HCT116 (cell line): ENCODE data around the gene FGD4.
A peak's percentile ranks its signal among the peaks of the same experiment; 100 is the strongest.

Source experiments
- EGR1 ChIP-seq: IDR thresholded peaks from 2 replicates; pipeline ENCODE4 v1.6.1; 2012; ENCODE audit warnings: low read depth
- EZH2 ChIP-seq: fragments of 200-600 bp; sonication (generic); IDR thresholded peaks from 2 replicates; pipeline ENCODE4 v1.6.1; 2017; ENCODE audit warnings: antibody characterized with exemption, mixed run types
- EZH2phosphoT487 ChIP-seq: fragments of 200-600 bp; IDR thresholded peaks from 2 replicates; pipeline ENCODE4 v1.6.1; 2018; ENCODE audit warnings: antibody characterized with exemption, borderline replicate concordance
- POLR2A ChIP-seq: IDR thresholded peaks from 2 replicates; pipeline ENCODE4 v1.7.0; 2011; ENCODE audit warnings: borderline replicate concordance; ENCODE audit not compliant: insufficient read depth, insufficient read length; ENCODE audit errors: extremely low read depth
- POLR2AphosphoS5 ChIP-seq: IDR thresholded peaks from 2 replicates; pipeline ENCODE4 v1.6.1; 2011; ENCODE audit warnings: mild to moderate bottlenecking, low read depth, low read length, moderate library complexity
- RAD21 ChIP-seq: IDR thresholded peaks from 2 replicates; pipeline ENCODE4 v1.6.1; 2012; ENCODE audit warnings: low read depth, mild to moderate bottlenecking
- SIN3A ChIP-seq: IDR thresholded peaks from 2 replicates; pipeline ENCODE4 v1.6.1; 2012; ENCODE audit warnings: low read depth
- SP1 ChIP-seq: IDR thresholded peaks from 2 replicates; pipeline ENCODE4 v1.6.1; 2012; ENCODE audit warnings: low read depth
- SRF ChIP-seq: IDR thresholded peaks from 2 replicates; pipeline ENCODE4 v1.6.1; 2012; ENCODE audit warnings: low read depth
- YY1 ChIP-seq: IDR thresholded peaks from 2 replicates; pipeline ENCODE4 v1.6.1; 2011; ENCODE audit warnings: low read length, low read depth, moderate library complexity, mild to moderate bottlenecking; ENCODE audit not compliant: insufficient replicate concordance; ENCODE audit errors: extremely low read depth
- TF ChIP-seq, protein P1 (sequence below), 3 experiments: fragments of 200-600 bp in 1 of 3; sonication (generic) in 1 of 3; IDR thresholded peaks in 2 of 3; conservative IDR thresholded peaks in 1 of 3; 2 replicates each; pipeline ENCODE4 v1.5.1; 2012 to 2017; ENCODE audit warnings: low read depth in 2 of 3, low read length in 2 of 3, antibody characterized with exemption in 1 of 3, borderline replicate concordance in 1 of 3, control low read depth in 1 of 3, mild to moderate bottlenecking in 1 of 3, mixed read lengths in 1 of 3, mixed run types in 1 of 3, moderate library complexity in 1 of 3; ENCODE audit not compliant: insufficient read depth in 1 of 3

DNA sequence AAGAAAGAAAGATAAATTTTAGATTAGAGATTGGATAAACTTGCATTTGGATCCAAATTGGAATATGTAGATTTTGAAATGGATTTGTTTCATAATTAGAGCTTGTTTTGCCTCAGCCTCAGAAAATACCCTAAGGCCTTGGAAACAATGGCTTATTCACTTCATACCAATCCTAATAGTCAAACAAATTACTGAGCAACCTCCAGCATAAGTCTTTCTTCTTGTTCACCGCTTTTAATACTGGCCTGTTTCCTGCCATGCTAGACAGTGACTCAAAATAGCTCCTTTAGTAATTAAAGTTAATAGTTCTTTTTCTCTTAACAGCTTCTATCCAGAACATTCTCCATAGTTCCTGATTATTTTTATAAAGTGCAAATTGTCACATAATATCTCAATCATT lies 168.9 kb downstream of the FGD4 start:
- TF ChIP-seq POLR2A, result no peak
- TF ChIP-seq, protein P1, sequence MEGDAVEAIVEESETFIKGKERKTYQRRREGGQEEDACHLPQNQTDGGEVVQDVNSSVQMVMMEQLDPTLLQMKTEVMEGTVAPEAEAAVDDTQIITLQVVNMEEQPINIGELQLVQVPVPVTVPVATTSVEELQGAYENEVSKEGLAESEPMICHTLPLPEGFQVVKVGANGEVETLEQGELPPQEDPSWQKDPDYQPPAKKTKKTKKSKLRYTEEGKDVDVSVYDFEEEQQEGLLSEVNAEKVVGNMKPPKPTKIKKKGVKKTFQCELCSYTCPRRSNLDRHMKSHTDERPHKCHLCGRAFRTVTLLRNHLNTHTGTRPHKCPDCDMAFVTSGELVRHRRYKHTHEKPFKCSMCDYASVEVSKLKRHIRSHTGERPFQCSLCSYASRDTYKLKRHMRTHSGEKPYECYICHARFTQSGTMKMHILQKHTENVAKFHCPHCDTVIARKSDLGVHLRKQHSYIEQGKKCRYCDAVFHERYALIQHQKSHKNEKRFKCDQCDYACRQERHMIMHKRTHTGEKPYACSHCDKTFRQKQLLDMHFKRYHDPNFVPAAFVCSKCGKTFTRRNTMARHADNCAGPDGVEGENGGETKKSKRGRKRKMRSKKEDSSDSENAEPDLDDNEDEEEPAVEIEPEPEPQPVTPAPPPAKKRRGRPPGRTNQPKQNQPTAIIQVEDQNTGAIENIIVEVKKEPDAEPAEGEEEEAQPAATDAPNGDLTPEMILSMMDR (IDR thresholded peaks at IDR 0.05 in 2 of 3, conservative IDR thresholded peaks at IDR 0.05 in 1 of 3; ENCODE audit: borderline replicate concordance in 1 of 3, insufficient read depth in 1 of 3, low read depth in 2 of 3, low read length in 2 of 3), result no peak
- TF ChIP-seq EZH2, result no peak
- TF ChIP-seq YY1, result no peak
- no peak for TF ChIP-seq EZH2phosphoT487
- TF ChIP-seq EGR1, result no peak
- TF ChIP-seq SP1, result peak; percentile 47; the same call in 1 of the 2 replicates
- TF ChIP-seq RAD21, result no peak
- no peak for TF ChIP-seq SIN3A
- no peak for TF ChIP-seq POLR2AphosphoS5
- no peak for TF ChIP-seq SRF
